DMS79 treated with DMSO at 0.1 percent for 48 hours (cell line): ENCODE measurements around the gene CDC42EP2.
"Not testable (repeated sequence)": the region's sequence is repeated elsewhere in the genome, so short reads cannot be mapped to it uniquely, and the experiment has no call there.

Experiments
- DNase-seq: peaks from one replicate; lab custom pipeline; 2025; lab: John Stamatoyannopoulos, UW

CDC42EP2 gene

GRCh38 chr11:65320386-65321075, 5.9 kb downstream of the CDC42EP2 start:
- no peak for DNase-seq

- no peak for DNase-seq
Measured at GRCh38 chr11:65321076-65321475, 6.4 kb downstream of the CDC42EP2 start.

- no peak for DNase-seq
Measured at GRCh38 chr11:65321828-65322485, 7.3 kb downstream of the CDC42EP2 start.

- DNase-seq: no peak
Measured at GRCh38 chr11:65323813-65324212, 9.1 kb downstream of the CDC42EP2 start.

GRCh38 chr11:65325435-65325834, 10.8 kb downstream of the CDC42EP2 start:
- DNase-seq: no peak

GRCh38 chr11:65327021-65327420, 12.4 kb downstream of the CDC42EP2 start:
- DNase-seq: no peak

GRCh38 chr11:65329478-65329877, 14.8 kb downstream of the CDC42EP2 start:
- no peak for DNase-seq

- peak; percentile 80 for DNase-seq
Measured at GRCh38 chr11:65329944-65330403, 15.3 kb downstream of the CDC42EP2 start.

GRCh38 chr11:65330544-65330943, 15.9 kb downstream of the CDC42EP2 start:
- no peak for DNase-seq

GRCh38 chr11:65332591-65332990, 17.9 kb downstream of the CDC42EP2 start:
- not testable (repeated sequence) for DNase-seq

GRCh38 chr11:65334696-65335295, 20.1 kb downstream of the CDC42EP2 start:
- peak; percentile 63 for DNase-seq

- no peak for DNase-seq
Measured at GRCh38 chr11:65338676-65339075, 24.0 kb downstream of the CDC42EP2 start.

- no peak for DNase-seq
Measured at GRCh38 chr11:65340226-65340625, 25.6 kb downstream of the CDC42EP2 start.

- DNase-seq: no peak
Measured at GRCh38 chr11:65341856-65342255, 27.2 kb downstream of the CDC42EP2 start.

- no peak for DNase-seq
Measured at GRCh38 chr11:65351511-65351910, 36.8 kb downstream of the CDC42EP2 start.

GRCh38 chr11:65352783-65353182, 38.1 kb downstream of the CDC42EP2 start:
- no peak for DNase-seq

GRCh38 chr11:65353376-65353775, 38.7 kb downstream of the CDC42EP2 start:
- DNase-seq: no peak

GRCh38 chr11:65353900-65354264, 39.2 kb downstream of the CDC42EP2 start:
- no peak for DNase-seq

GRCh38 chr11:65354265-65355012, 39.8 kb downstream of the CDC42EP2 start, which contains the start of gene TIGD3:
TIGD3 (plus strand) TSS chr11:65354751; CDS start chr11:65355809, 1,058 bp downstream.
- peak; percentile 95 for DNase-seq

- peak; percentile 72 for DNase-seq
Measured at GRCh38 chr11:65355013-65355775, 40.5 kb downstream of the CDC42EP2 start.

GRCh38 chr11:65355776-65356393, 41.2 kb downstream of the CDC42EP2 start:
- peak; percentile 60 for DNase-seq
